Tibial nerve (tissue), 4 donors: Measurements from ENCODE around the gene MRPL38. TPM values are rescaled to one million over a fixed set of nuclear protein-coding genes. Genes with fewer than 3 reads are reported as not detected.
"Not testable (repeated sequence)": the region's sequence is repeated elsewhere in the genome, so short reads cannot be mapped to it uniquely, and the experiment has no call there.

Experiments used
- DNase-seq, 2 donors: peaks; one replicate each; pipeline ENCODE4 v3.0.0-alpha.2; 2019; ENCODE audit warnings: low spot score in 2 of 2
- H3K27ac ChIP-seq, 4 donors: fragments of 200-600 bp; sonication (generic) in 3 of 4; one replicate each; pipeline ENCODE4 v1.5.1; 2017 to 2019; ENCODE audit warnings: mild to moderate bottlenecking in 1 of 4
- H3K27me3 ChIP-seq, 2 donors: fragments of 200-600 bp; sonication (generic) in 1 of 2; one replicate each; pipeline versions ENCODE4 v1.5.1 to v1.6.0; 2017 to 2019
- H3K36me3 ChIP-seq, 3 donors: fragments of 200-600 bp; sonication (generic); one replicate each; pipeline ENCODE4 v1.5.1; 2018 to 2019
- H3K4me1 ChIP-seq, 4 donors: fragments of 200-600 bp; sonication (generic) in 3 of 4; one replicate each; pipeline ENCODE4 v1.5.1; 2017 to 2019
- H3K4me3 ChIP-seq, 4 donors: fragments of 200-600 bp; sonication (generic) in 3 of 4; one replicate each; pipeline ENCODE4 v1.5.1; 2017 to 2019; ENCODE audit warnings: mild to moderate bottlenecking in 1 of 4, moderate library complexity in 1 of 4
- H3K9me3 ChIP-seq, 4 donors: fragments of 200-600 bp; sonication (generic) in 3 of 4; one replicate each; pipeline ENCODE4 v1.5.1; 2017 to 2019
- CTCF ChIP-seq, 5 experiments: fragments of 200-600 bp in 3 of 5; fragments of 450-650 bp in 2 of 5; sonication (generic) in 3 of 5; IDR thresholded peaks; one replicate each; pipeline ENCODE4 v1.5.1; 2016 to 2019; ENCODE audit warnings: antibody characterized with exemption in 5 of 5, mild to moderate bottlenecking in 3 of 5, moderate library complexity in 2 of 5
- EP300 ChIP-seq, 2 donors: sonication (generic); formaldehyde crosslinking; IDR thresholded peaks; one replicate each; pipeline ENCODE4 v1.6.1; 2017; ENCODE audit warnings: antibody characterized with exemption in 2 of 2, mild to moderate bottlenecking in 1 of 2
- POLR2A ChIP-seq, 2 donors: fragments of 450-650 bp; IDR thresholded peaks; one replicate each; pipeline ENCODE4 v1.6.1; 2017; ENCODE audit warnings: antibody characterized with exemption in 2 of 2, mild to moderate bottlenecking in 2 of 2, moderate library complexity in 2 of 2
- WGBS, 2 donors: methylation state at CpG; one replicate each; pipeline ENCODE4 v1.1.5; 2018; 5-methylcytosine and 5-hydroxymethylcytosine counted together
- total RNA-seq, 4 donors: library from RNA; depleted of rRNA; stranded (reverse); fragments of >200 nt; gene quantifications; one replicate each; pipeline ENCODE4 v1.1.0, GENCODE V29; 2016

MRPL38 gene
- total RNA-seq, 4 donors from 2014 or later: 56.8 to 118 (median 76.2) TPM

GRCh38 chr17:75854881-75855309 lies 49.8 kb downstream of the MRPL38 start:
- Histone ChIP-seq H3K4me1 (peaks cover 0 to 60% (median 17%) of the 10 kb centered on the region in 4 donors), H3K27me3 (no peaks in the 10 kb centered on the region)

GRCh38 chr17:75854101-75854748 lies 50.5 kb downstream of the MRPL38 start:
- peak in 1 of 2 donors; percentile 42 for DNase-seq
- Histone ChIP-seq H3K36me3 (peaks cover 0 to 35% (median 23%) of the 10 kb centered on the region in 3 donors), H3K4me1 (peaks cover 0 to 67% (median 17%) of the 10 kb centered on the region in 4 donors), H3K27ac (peak overlapping the region; percentile 91 to 99 (median 98)), H3K4me3 (peak overlapping the region; percentile 59 to 99 (median 81)), H3K27me3 (no peaks in the 10 kb centered on the region), H3K9me3 (no peaks in the 10 kb centered on the region)
- 24% methylated on average over 7 of the region's 7 CpGs for WGBS, 2 donors
- TF ChIP-seq CTCF (IDR thresholded peaks at IDR 0.05) (peak in 1 of 5 experiments; percentile 6), POLR2A (IDR thresholded peaks at IDR 0.05) (peak; percentile 32 to 37), EP300 (IDR thresholded peaks at IDR 0.05) (peak in 1 of 2 donors; percentile 62)

More at GRCh38 chr17:75854881-75855309, 49.8 kb downstream of the MRPL38 start:
- Histone ChIP-seq H3K4me3 (peak overlapping the region; percentile 59 to 99 (median 81)), H3K36me3 (peaks cover 0 to 29% (median 16%) of the 10 kb centered on the region in 3 donors), H3K9me3 (no peaks in the 10 kb centered on the region), H3K27ac (peak overlapping the region; percentile 91 to 99 (median 98))
- peak in 1 of 2 donors; percentile 71 for TF ChIP-seq POLR2A (IDR thresholded peaks at IDR 0.05)
- no peak for TF ChIP-seq CTCF (IDR thresholded peaks at IDR 0.05)
- 0% methylated on average over 15 to 19 of the region's 19 CpGs for WGBS, 2 donors
- peak in 1 of 2 donors; percentile 37 for DNase-seq

- Histone ChIP-seq H3K27ac (peak overlapping the region in 2 of 4 donors; percentile 91 to 96), H3K36me3 (peaks cover 0 to 43% (median 29%) of the 10 kb centered on the region in 3 donors), H3K4me1 (peaks cover 0 to 74% (median 17%) of the 10 kb centered on the region in 4 donors), H3K27me3 (no peaks in the 10 kb centered on the region), H3K4me3 (no peak overlapping the region), H3K9me3 (no peaks in the 10 kb centered on the region)
- 79 to 81% methylated on average over 7 of the region's 7 CpGs for WGBS, 2 donors
- TF ChIP-seq POLR2A (IDR thresholded peaks at IDR 0.05) (no peak), EP300 (IDR thresholded peaks at IDR 0.05) (no peak), CTCF (IDR thresholded peaks at IDR 0.05) (no peak)
- no peak for DNase-seq
Observed at GRCh38 chr17:75853433-75853832, 51.3 kb downstream of the MRPL38 start.

- WGBS, 2 donors: 84 to 89% methylated on average over 15 of the region's 15 CpGs
- Histone ChIP-seq H3K36me3 (peaks cover 0 to 61% (median 46%) of the 10 kb centered on the region in 3 donors), H3K4me1 (peaks cover 0 to 85% (median 17%) of the 10 kb centered on the region in 4 donors), H3K27ac (peak overlapping the region; percentile 21 to 83 (median 62))
- DNase-seq, H3K4me3 ChIP-seq, H3K9me3 ChIP-seq, H3K27me3 ChIP-seq: not testable (repeated sequence)
Observed at GRCh38 chr17:75851693-75851991, 53.0 kb downstream of the MRPL38 start.

- Histone ChIP-seq H3K27ac (peak overlapping the region; percentile 45 to 83 (median 64)), H3K4me3 (no peak overlapping the region), H3K4me1 (peaks cover 0 to 85% (median 17%) of the 10 kb centered on the region in 4 donors), H3K36me3 (peaks cover 0 to 67% (median 51%) of the 10 kb centered on the region in 3 donors), H3K27me3 (no peaks in the 10 kb centered on the region), H3K9me3 (no peaks in the 10 kb centered on the region)
- TF ChIP-seq CTCF (IDR thresholded peaks at IDR 0.05) (no peak), EP300 (IDR thresholded peaks at IDR 0.05) (peak in 1 of 2 donors; percentile 15), POLR2A (IDR thresholded peaks at IDR 0.05) (no peak)
- DNase-seq: no peak
- 66 to 75% methylated on average over 12 of the region's 12 CpGs for WGBS, 2 donors
Observed at GRCh38 chr17:75850928-75851692, 53.6 kb downstream of the MRPL38 start.
